ENCODE data around the gene TMEM270. TPM values are rescaled to one million over a fixed set of nuclear protein-coding genes. Genes with fewer than 3 reads are reported as not detected.

TMEM270 gene
- total and polyA plus RNA-seq, 2 donors, result 0.09 to 0.46 TPM

DNA sequence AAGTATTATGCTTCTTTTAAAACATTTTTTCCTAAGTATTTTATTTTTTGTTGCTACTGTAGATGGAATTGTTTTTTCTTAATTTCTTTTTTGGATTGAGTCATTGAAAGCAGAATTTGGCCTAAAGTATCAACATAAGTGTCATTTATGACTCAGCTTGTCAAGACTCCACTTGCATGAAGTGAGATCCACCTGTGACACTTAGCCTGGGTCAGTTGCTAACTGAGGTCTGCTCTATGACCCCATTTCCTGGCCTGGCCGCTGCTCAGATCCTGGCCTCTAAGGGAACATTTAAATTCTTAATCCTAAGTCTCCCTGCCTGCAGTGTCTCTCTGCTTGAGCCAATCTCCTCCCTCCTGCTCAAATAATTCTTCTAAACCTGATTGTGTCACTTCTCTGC is 35.5 kb downstream of the TMEM270 start:
- H3K4me1 ChIP-seq (ENCODE audit: control insufficient read depth in 2 of 2, insufficient read depth in 2 of 2, low read length in 2 of 2), result no peaks in the 10 kb centered on the region
- no peaks in the 10 kb centered on the region for H3K27me3 ChIP-seq (ENCODE audit: control insufficient read depth in 2 of 2, insufficient read depth in 1 of 2, low read length in 1 of 2)
- H3K27ac ChIP-seq (ENCODE audit: low read depth in 1 of 2, low read length in 1 of 2), result no peak overlapping the region
- no peak for DNase-seq (ENCODE audit: low read depth in 6 of 9, low spot score in 9 of 9)
- H3K9me3 ChIP-seq (ENCODE audit: control insufficient read depth in 2 of 2, insufficient read depth in 1 of 2, low read length in 1 of 2), result peaks cover 1 to 4% of the 10 kb centered on the region in 2 donors
- 80% methylated on average over 1 of the region's 1 CpG for WGBS
- H3K36me3 ChIP-seq (ENCODE audit: control insufficient read depth in 2 of 2, insufficient read depth in 2 of 2, low read length in 1 of 2), result no peaks in the 10 kb centered on the region
- no peak overlapping the region for H3K4me3 ChIP-seq (ENCODE audit: low read length in 2 of 2)

DNA sequence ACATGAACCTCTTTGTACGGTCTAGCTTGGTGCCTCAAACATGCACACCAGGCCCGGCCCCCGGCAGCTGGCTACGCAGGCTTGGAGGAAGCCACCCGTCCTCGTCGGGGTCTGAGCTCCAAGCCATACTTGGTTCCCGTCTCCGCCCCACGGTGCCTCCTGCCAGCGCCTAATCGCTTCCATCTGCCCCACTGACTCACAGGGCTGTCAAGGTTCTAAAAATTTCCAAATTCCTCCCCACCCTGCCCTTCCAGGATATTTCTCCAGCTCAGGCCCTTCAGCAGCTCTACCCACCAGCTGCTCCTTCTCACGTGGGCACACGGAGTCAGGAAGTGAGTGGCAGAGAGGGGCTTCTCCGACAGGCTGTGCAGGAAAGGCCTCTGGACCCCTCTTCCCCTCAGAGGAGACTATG is 38.8 kb downstream of the TMEM270 start:
- Histone ChIP-seq H3K27me3 (ENCODE audit: control insufficient read depth in 2 of 2, insufficient read depth in 1 of 2, low read length in 1 of 2) (no peaks in the 10 kb centered on the region), H3K27ac (ENCODE audit: low read depth in 1 of 2, low read length in 1 of 2) (no peak overlapping the region), H3K36me3 (ENCODE audit: control insufficient read depth in 2 of 2, insufficient read depth in 2 of 2, low read length in 1 of 2) (no peaks in the 10 kb centered on the region), H3K4me1 (ENCODE audit: control insufficient read depth in 2 of 2, insufficient read depth in 2 of 2, low read length in 2 of 2) (no peaks in the 10 kb centered on the region), H3K4me3 (ENCODE audit: low read length in 2 of 2) (no peak overlapping the region), H3K9me3 (ENCODE audit: control insufficient read depth in 2 of 2, insufficient read depth in 1 of 2, low read length in 1 of 2) (peaks cover 1 to 4% of the 10 kb centered on the region in 2 donors)
- DNase-seq (ENCODE audit: low read depth in 6 of 9, low spot score in 9 of 9), result no peak
- 93% methylated on average over 15 of the region's 15 CpGs for WGBS

DNA sequence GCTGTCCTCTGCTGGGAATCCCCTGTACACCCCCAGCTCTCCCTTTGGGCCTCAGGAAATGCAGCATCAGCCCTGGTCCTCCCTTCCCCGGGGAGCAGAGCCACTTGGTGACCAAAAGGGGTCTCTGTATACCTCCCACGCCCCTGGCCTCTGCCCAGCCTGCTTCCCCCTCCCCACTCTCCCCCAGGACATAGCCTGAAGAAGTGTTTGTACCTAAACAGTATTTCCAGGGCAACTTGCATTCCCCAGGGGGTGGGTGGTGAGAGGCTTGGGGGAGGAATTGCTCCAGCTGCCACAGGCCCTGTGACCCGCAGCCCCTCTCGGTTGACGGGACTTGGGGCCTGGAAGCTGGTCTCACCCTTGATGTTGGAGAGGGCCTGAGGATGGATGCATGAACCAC is 39.3 kb downstream of the TMEM270 start:
- Histone ChIP-seq H3K27me3 (ENCODE audit: control insufficient read depth in 2 of 2, insufficient read depth in 1 of 2, low read length in 1 of 2) (no peaks in the 10 kb centered on the region), H3K4me1 (ENCODE audit: control insufficient read depth in 2 of 2, insufficient read depth in 2 of 2, low read length in 2 of 2) (no peaks in the 10 kb centered on the region), H3K4me3 (ENCODE audit: low read length in 2 of 2) (no peak overlapping the region), H3K36me3 (ENCODE audit: control insufficient read depth in 2 of 2, insufficient read depth in 2 of 2, low read length in 1 of 2) (no peaks in the 10 kb centered on the region), H3K9me3 (ENCODE audit: control insufficient read depth in 2 of 2, insufficient read depth in 1 of 2, low read length in 1 of 2) (peaks cover 0 to under 1% of the 10 kb centered on the region in 2 donors), H3K27ac (ENCODE audit: low read depth in 1 of 2, low read length in 1 of 2) (no peak overlapping the region)
- no peak for DNase-seq (ENCODE audit: low read depth in 6 of 9, low spot score in 9 of 9)
- 84% methylated on average over 5 of the region's 5 CpGs for WGBS

DNA sequence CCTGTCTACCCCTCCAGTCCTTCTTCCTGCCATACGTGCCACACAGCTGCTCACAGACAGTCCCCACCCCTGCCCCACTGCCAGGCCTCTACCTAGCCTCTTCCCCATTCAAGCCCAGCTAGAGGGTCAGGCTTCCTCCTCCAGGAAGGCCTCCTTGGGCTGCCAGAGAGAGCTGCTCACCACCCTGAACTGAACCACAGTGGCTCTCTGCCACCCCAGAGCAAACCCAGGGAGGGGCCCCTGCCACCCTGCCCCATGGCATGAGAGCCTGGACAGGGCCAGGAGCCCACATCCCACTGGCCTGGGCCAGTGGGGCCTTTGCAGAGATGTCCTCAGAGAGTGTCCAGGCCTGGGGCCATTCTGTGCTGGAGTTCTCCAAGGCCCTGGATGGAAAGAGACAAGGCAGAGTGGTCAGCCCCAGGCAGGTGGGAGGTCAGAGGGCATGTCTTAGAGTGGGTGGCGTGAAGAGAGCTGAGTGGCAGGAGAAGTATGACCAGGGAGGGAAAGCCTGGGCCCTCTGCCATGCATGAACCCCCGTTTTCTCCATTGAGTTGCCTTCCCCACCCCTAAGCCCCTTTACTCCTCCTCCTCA is 40.4 kb downstream of the TMEM270 start:
- Histone ChIP-seq H3K36me3 (ENCODE audit: control insufficient read depth in 2 of 2, insufficient read depth in 2 of 2, low read length in 1 of 2) (no peaks in the 10 kb centered on the region), H3K9me3 (ENCODE audit: control insufficient read depth in 2 of 2, insufficient read depth in 1 of 2, low read length in 1 of 2) (no peaks in the 10 kb centered on the region), H3K27me3 (ENCODE audit: control insufficient read depth in 2 of 2, insufficient read depth in 1 of 2, low read length in 1 of 2) (no peaks in the 10 kb centered on the region), H3K4me1 (ENCODE audit: control insufficient read depth in 2 of 2, insufficient read depth in 2 of 2, low read length in 2 of 2) (no peaks in the 10 kb centered on the region), H3K27ac (ENCODE audit: low read depth in 1 of 2, low read length in 1 of 2) (no peak overlapping the region), H3K4me3 (ENCODE audit: low read length in 2 of 2) (no peak overlapping the region)
- WGBS, result 89% methylated on average over 3 of the region's 3 CpGs
- no peak for DNase-seq (ENCODE audit: low read depth in 6 of 9, low spot score in 9 of 9)

DNA sequence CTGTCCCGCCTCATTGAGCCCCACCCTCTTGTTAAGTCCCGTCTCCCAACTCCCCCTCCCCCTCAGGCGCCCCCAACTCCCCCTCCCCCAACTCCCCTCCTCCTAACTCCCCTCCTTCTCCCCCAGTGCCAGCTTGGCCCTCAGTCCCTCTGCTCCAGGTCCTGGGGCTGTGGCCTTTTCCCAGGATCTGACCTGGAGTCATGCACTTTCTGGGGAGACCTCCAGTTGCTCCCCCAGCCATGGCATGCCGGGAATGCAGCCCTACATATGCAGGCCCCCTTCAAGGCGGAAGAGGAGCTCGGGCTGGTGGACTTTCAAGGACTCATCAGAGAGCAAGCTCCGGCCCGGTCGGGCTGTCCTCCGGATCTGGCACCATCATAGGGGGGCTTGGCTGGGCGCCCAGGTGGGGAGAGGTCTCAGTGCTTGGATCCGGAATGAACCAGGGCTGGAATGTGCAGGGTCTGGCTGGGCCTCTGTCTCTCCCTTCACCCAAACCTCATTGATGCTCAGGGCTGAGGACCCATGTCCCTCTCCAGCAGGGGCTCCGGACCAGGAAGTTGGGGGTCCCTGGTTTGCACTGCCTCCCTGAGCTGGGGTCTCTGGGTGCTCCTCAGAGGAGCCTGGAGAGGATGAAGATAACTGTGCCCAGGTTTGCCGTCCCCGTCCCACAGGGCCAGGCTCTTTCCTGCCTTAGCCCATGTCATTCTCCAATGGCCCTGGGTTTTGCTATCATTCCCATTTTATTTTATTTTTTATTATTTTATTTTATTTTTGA is 41.1 kb downstream of the TMEM270 start:
- DNase-seq (ENCODE audit: low read depth in 6 of 9, low spot score in 9 of 9), result no peak
- no peaks in the 10 kb centered on the region for H3K9me3 ChIP-seq (ENCODE audit: control insufficient read depth in 2 of 2, insufficient read depth in 1 of 2, low read length in 1 of 2)
- no peaks in the 10 kb centered on the region for H3K36me3 ChIP-seq (ENCODE audit: control insufficient read depth in 2 of 2, insufficient read depth in 2 of 2, low read length in 1 of 2)
- no peaks in the 10 kb centered on the region for H3K27me3 ChIP-seq (ENCODE audit: control insufficient read depth in 2 of 2, insufficient read depth in 1 of 2, low read length in 1 of 2)
- H3K4me3 ChIP-seq (ENCODE audit: low read length in 2 of 2), result no peak overlapping the region
- 96% methylated on average over 15 of the region's 15 CpGs for WGBS
- no peaks in the 10 kb centered on the region for H3K4me1 ChIP-seq (ENCODE audit: control insufficient read depth in 2 of 2, insufficient read depth in 2 of 2, low read length in 2 of 2)
- no peak overlapping the region for H3K27ac ChIP-seq (ENCODE audit: low read depth in 1 of 2, low read length in 1 of 2)

DNA sequence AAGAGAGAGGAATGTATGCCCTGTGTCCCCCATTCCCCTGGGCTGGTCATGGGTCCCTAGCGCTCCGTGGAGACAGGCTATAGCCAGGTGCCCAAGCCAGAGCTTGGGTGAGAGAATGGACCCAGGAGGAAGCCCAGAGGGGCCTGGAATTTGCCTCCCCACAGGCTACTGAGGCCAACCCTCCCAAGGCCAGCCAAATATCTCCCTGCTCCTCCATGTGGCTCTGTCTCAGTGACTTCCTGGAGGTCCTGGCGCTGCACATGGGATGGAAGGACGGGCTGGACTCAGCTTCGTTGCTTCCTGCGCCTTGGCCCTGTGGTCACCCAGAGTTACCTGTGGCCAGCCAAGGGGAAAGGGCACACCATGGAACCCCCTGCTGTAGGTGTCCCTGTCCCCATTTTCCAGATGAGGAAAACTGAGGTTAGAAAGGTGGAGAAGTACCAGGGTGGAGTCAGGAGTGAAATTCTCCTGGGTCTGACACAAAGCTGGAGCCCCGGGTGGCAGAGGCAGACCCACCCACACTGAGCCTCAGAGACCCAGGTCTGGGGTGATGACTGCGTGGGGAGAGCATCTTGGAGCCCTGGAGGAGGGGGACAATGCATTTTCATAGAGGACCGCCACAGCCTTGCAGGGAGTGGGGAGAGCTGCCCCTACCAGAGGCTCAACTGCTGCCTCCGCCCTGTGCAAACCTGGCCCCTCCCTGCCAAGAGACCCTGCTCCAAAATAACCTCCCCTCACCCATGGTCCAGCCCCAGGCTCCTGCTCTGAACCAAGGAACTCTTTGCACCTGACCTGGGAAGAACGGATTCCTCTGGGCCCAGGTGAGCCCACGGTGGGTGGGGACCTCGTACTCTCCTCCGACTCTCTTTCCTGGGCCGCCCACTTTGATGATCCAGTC is 42.6 kb downstream of the TMEM270 start:
- DNase-seq (ENCODE audit: low read depth in 6 of 9, low spot score in 9 of 9), result no peak
- WGBS, result 96% methylated on average over 15 of the region's 15 CpGs
- no peaks in the 10 kb centered on the region for H3K9me3 ChIP-seq (ENCODE audit: control insufficient read depth in 2 of 2, insufficient read depth in 1 of 2, low read length in 1 of 2)
- H3K27me3 ChIP-seq (ENCODE audit: control insufficient read depth in 2 of 2, insufficient read depth in 1 of 2, low read length in 1 of 2), result no peaks in the 10 kb centered on the region
- H3K4me1 ChIP-seq (ENCODE audit: control insufficient read depth in 2 of 2, insufficient read depth in 2 of 2, low read length in 2 of 2), result no peaks in the 10 kb centered on the region
- no peaks in the 10 kb centered on the region for H3K36me3 ChIP-seq (ENCODE audit: control insufficient read depth in 2 of 2, insufficient read depth in 2 of 2, low read length in 1 of 2)
- H3K27ac ChIP-seq (ENCODE audit: low read depth in 1 of 2, low read length in 1 of 2), result no peak overlapping the region
- no peak overlapping the region for H3K4me3 ChIP-seq (ENCODE audit: low read length in 2 of 2)

DNA sequence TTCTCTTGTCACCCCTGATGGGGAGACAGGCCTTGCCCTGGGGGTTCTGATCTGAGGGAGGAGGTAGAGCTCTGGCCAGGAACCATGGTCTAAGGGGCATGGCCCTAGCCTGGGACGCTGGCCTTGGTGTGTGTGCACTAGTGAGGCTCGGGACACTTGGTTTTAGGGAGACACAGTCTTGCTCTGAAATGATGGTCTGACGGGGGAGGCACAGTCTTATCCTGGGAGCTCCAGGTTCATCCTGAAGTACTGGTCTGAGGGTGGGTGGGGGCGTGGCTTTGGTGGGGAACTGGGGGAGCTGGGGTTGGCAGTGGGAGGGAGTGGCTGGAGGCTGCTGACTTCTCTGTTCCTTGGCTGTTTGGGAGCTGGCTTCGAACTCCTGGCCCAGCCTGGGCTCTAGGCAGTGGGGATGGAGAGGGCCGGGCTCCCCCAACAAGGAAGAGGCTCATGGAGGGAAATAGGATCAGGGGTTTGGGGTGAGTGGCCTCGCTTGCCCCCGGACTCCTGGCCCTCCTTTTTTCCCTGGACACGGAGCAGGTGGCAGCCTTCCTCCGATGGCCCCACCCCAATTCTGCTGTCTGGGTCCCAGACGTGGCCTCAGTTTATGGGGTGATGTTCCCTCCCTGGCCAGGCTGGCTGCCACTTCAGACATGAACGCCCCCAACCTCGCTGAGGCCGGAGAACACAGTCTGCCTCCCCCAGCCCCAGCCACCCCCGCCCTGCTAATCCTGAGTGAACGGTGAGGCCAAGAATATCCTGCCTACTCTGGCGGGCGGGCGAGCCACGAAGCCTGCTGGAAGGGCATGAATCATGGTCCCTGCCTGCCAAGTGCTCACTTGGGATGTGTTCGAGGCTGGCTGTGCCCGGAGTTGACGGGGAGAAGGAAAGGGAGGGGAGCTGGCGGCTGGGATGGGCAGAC is 43.5 kb downstream of the TMEM270 start:
- H3K9me3 ChIP-seq (ENCODE audit: control insufficient read depth in 2 of 2, insufficient read depth in 1 of 2, low read length in 1 of 2), result no peaks in the 10 kb centered on the region
- H3K4me3 ChIP-seq (ENCODE audit: low read length in 2 of 2), result no peak overlapping the region
- H3K27me3 ChIP-seq (ENCODE audit: control insufficient read depth in 2 of 2, insufficient read depth in 1 of 2, low read length in 1 of 2), result no peaks in the 10 kb centered on the region
- H3K27ac ChIP-seq (ENCODE audit: low read depth in 1 of 2, low read length in 1 of 2), result no peak overlapping the region
- H3K36me3 ChIP-seq (ENCODE audit: control insufficient read depth in 2 of 2, insufficient read depth in 2 of 2, low read length in 1 of 2), result no peaks in the 10 kb centered on the region
- DNase-seq (ENCODE audit: low read depth in 6 of 9, low spot score in 9 of 9), result no peak
- H3K4me1 ChIP-seq (ENCODE audit: control insufficient read depth in 2 of 2, insufficient read depth in 2 of 2, low read length in 2 of 2), result no peaks in the 10 kb centered on the region
- WGBS, result 94% methylated on average over 24 of the region's 24 CpGs

DNA sequence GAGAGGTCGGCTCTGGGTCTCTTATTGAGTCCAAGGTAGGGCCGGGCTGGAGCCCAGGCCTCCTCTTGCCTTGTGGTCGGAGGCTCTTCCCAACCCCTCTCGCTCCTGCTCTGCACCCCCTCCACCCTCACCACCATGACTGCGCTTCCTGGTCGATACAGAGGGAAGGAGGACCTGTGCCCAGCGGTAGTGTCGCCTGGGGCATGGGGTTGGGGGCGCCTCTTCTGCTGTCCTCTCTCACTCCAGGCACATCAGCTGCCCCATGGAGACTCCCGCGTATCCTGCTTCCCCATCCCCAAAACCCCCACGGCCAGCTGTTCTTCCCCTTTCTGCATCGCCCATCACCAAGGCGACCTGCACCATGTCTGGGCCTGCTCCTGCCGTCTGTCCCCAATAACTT is 44.4 kb downstream of the TMEM270 start:
- Histone ChIP-seq H3K36me3 (ENCODE audit: control insufficient read depth in 2 of 2, insufficient read depth in 2 of 2, low read length in 1 of 2) (no peaks in the 10 kb centered on the region), H3K27me3 (ENCODE audit: control insufficient read depth in 2 of 2, insufficient read depth in 1 of 2, low read length in 1 of 2) (no peaks in the 10 kb centered on the region), H3K4me3 (ENCODE audit: low read length in 2 of 2) (no peak overlapping the region), H3K27ac (ENCODE audit: low read depth in 1 of 2, low read length in 1 of 2) (no peak overlapping the region), H3K9me3 (ENCODE audit: control insufficient read depth in 2 of 2, insufficient read depth in 1 of 2, low read length in 1 of 2) (no peaks in the 10 kb centered on the region), H3K4me1 (ENCODE audit: control insufficient read depth in 2 of 2, insufficient read depth in 2 of 2, low read length in 2 of 2) (no peaks in the 10 kb centered on the region)
- no peak for DNase-seq (ENCODE audit: low read depth in 6 of 9, low spot score in 9 of 9)
- WGBS, result 95% methylated on average over 15 of the region's 15 CpGs

Data from thymus (tissue), 11 donors.